Measurements from ENCODE around the gene CNN2.
A peak's percentile ranks its signal among the peaks of the same experiment; 100 is the strongest.

The CNN2 gene

DNA sequence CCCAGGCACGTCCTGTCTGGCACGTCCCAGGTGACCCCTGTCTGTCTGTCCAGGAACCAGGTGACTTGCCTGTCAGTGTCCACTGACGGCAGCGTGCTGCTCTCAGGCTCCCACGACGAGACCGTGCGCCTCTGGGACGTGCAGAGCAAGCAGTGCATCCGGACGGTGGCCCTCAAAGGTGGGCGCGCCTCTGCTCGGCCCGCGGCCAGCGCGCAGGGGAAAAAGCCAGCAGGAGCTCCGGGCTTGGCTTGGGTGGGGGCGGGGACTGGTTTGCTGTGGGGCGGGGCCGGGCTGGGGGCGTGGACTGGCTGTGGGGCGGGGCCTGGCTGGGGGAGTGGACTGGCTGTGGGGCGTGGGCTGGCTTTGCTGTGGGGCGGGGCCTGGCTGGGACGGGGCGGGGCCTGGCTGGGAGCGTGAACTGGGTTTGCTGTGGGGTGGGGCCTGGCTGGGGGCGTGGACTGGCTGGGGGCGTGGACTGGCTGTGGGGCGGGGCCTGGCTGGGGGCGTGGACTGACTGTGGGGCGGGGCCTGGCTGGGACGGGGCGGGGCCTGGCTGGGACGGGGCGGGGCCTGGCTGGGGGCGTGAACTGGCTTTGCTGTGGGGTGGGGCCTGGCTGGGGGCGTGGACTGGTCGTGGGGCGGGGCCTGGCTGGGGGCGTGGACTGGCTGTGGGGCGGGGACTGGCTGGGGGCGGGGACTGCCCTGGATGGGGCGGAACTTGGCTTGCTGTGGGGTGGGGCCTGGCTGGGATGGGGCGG, 35.1 kb upstream of the CNN2 start:
- H3K27ac ChIP-seq (ENCODE audit: low read length): no peak overlapping the region
- no peak overlapping the region for H3K4me3 ChIP-seq (ENCODE audit: low read length)
- TF ChIP-seq CTCF (IDR thresholded peaks at IDR 0.05; ENCODE audit: low read length): no peak
- no peak for TF ChIP-seq EZH2 (optimal IDR thresholded peaks at IDR 0.05; ENCODE audit: low read depth, low read length)
- TF ChIP-seq EZH2phosphoT487 (IDR thresholded peaks at IDR 0.05; ENCODE audit: low read length): no peak
- H3K4me2 ChIP-seq (ENCODE audit: low read depth, low read length): no peak overlapping the region
- H3F3A ChIP-seq (ENCODE audit: insufficient read depth, low read length): 0 out of 2 replicates have a peak, but pooled peaks cover 4% of the 10 kb centered on the region
- no peak for DNase-seq
- no peaks in the 10 kb centered on the region for H3K9me2 ChIP-seq (replicated peaks; ENCODE audit: insufficient read depth, low read length)
- no peaks in the 10 kb centered on the region for H3K9me3 ChIP-seq (replicated peaks; ENCODE audit: insufficient read depth, low read length)
- no peak overlapping the region for H2AFZ ChIP-seq (ENCODE audit: low read length)
- H3K36me3 ChIP-seq (replicated peaks; ENCODE audit: insufficient read depth, low read length): 0 out of 2 replicates have a peak, but pooled peaks cover 5% of the 10 kb centered on the region
- H3K9ac ChIP-seq (ENCODE audit: low read length): no peak overlapping the region
- H3K79me2 ChIP-seq (ENCODE audit: low read length): no peaks in the 10 kb centered on the region
- peaks cover 5% of the 10 kb centered on the region for H3K4me1 ChIP-seq (ENCODE audit: low read length)
- no peaks in the 10 kb centered on the region for H4K20me1 ChIP-seq (ENCODE audit: insufficient read depth, low read length)
- H3K27me3 ChIP-seq (replicated peaks; ENCODE audit: insufficient read depth, low read length): no peaks in the 10 kb centered on the region

GRCh38 chr19:991932-992669, 34.3 kb upstream of the CNN2 start:
- Histone ChIP-seq H3K9me3 (replicated peaks; ENCODE audit: insufficient read depth, low read length) (no peaks in the 10 kb centered on the region), H3K36me3 (replicated peaks; ENCODE audit: insufficient read depth, low read length) (0 out of 2 replicates have a peak, but pooled peaks cover 5% of the 10 kb centered on the region), H3K9ac (ENCODE audit: low read length) (no peak overlapping the region), H3F3A (ENCODE audit: insufficient read depth, low read length) (peaks cover 7% of the 10 kb centered on the region; the same call in 1 of the 2 replicates), H3K4me2 (ENCODE audit: low read depth, low read length) (no peak overlapping the region), H3K79me2 (ENCODE audit: low read length) (no peaks in the 10 kb centered on the region), H3K27ac (ENCODE audit: low read length) (no peak overlapping the region), H3K4me1 (ENCODE audit: low read length) (peaks cover 5% of the 10 kb centered on the region), H3K4me3 (ENCODE audit: low read length) (no peak overlapping the region), H3K27me3 (replicated peaks; ENCODE audit: insufficient read depth, low read length) (no peaks in the 10 kb centered on the region; the same call in 1 of the 2 replicates), H3K9me2 (replicated peaks; ENCODE audit: insufficient read depth, low read length) (no peaks in the 10 kb centered on the region), H2AFZ (ENCODE audit: low read length) (no peak overlapping the region), H4K20me1 (ENCODE audit: insufficient read depth, low read length) (no peaks in the 10 kb centered on the region)
- peak; percentile 18 for DNase-seq
- TF ChIP-seq EZH2 (optimal IDR thresholded peaks at IDR 0.05; ENCODE audit: low read depth, low read length) (no peak), CTCF (IDR thresholded peaks at IDR 0.05; ENCODE audit: low read length) (no peak), EZH2phosphoT487 (IDR thresholded peaks at IDR 0.05; ENCODE audit: low read length) (no peak)

DNA sequence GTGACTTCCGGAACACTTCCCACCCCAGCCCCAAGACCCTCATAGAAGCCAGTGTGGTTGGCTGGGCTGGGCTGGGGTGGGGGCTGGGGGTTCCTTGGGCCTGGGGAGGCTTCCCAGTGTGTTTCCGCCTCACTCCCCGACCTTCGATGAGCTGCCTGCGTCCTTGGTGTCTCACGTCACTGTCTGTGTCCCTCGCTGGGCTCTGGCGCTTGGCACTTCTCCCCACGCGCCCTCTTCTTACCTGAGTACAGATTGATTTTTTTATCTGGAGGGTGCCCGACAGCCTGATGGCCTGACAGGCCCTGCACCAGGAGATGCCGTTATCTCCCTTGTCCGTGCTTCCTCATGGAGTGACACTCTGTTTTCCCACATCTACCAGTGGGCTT, 33.7 kb upstream of the CNN2 start:
- no peak for DNase-seq
- Histone ChIP-seq H3K9ac (ENCODE audit: low read length) (no peak overlapping the region), H3F3A (ENCODE audit: insufficient read depth, low read length) (peaks cover 7% of the 10 kb centered on the region; the same call in 1 of the 2 replicates), H3K4me2 (ENCODE audit: low read depth, low read length) (no peak overlapping the region), H3K9me3 (replicated peaks; ENCODE audit: insufficient read depth, low read length) (no peaks in the 10 kb centered on the region), H3K4me3 (ENCODE audit: low read length) (no peak overlapping the region), H2AFZ (ENCODE audit: low read length) (no peak overlapping the region), H3K79me2 (ENCODE audit: low read length) (no peaks in the 10 kb centered on the region), H3K9me2 (replicated peaks; ENCODE audit: insufficient read depth, low read length) (no peaks in the 10 kb centered on the region), H4K20me1 (ENCODE audit: insufficient read depth, low read length) (no peaks in the 10 kb centered on the region), H3K36me3 (replicated peaks; ENCODE audit: insufficient read depth, low read length) (0 out of 2 replicates have a peak, but pooled peaks cover 5% of the 10 kb centered on the region), H3K27me3 (replicated peaks; ENCODE audit: insufficient read depth, low read length) (peaks cover 2% of the 10 kb centered on the region), H3K27ac (ENCODE audit: low read length) (no peak overlapping the region), H3K4me1 (ENCODE audit: low read length) (peaks cover 5% of the 10 kb centered on the region)
- TF ChIP-seq CTCF (IDR thresholded peaks at IDR 0.05; ENCODE audit: low read length): no peak
- TF ChIP-seq EZH2phosphoT487 (IDR thresholded peaks at IDR 0.05; ENCODE audit: low read length): no peak
- no peak for TF ChIP-seq EZH2 (optimal IDR thresholded peaks at IDR 0.05; ENCODE audit: low read depth, low read length)

Measured in MM.1S (cell line).